ENCODE measurements around the gene SSU72.
A peak's percentile ranks its signal among the peaks of the same experiment; 100 is the strongest.

Gene SSU72

DNA sequence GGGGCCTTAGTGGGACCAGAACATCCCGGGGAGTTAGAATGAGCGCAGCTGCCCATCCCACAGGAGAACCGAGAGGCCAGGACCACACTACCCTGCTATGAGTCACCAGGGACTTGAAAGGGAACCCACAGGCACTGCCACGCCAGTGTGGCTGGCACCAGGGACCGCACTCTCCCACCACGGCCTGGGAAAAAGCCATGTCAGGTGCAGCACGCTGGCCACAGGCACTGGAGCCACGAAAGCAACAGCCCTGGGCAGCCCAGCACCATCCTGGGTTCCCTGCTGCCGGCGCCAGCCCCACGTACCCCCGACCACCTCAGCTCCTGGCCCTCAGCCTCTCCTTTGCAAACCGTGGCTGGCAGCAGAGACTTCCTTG, 20.1 kb downstream of the SSU72 start:
- H3K4me2 ChIP-seq: 0 out of 2 replicates have a peak overlapping the region, but pooled peaks have one; percentile 5
- H3K27ac ChIP-seq: no peak overlapping the region
- no peak for TF ChIP-seq Cebpa-rat (IDR thresholded peaks at IDR 0.05)
- H3K9me3 ChIP-seq: no peaks in the 10 kb centered on the region
- H3K4me3 ChIP-seq: no peak overlapping the region
- peaks cover 54% of the 10 kb centered on the region for H3K36me3 ChIP-seq
- peaks cover 98% of the 10 kb centered on the region for H4K20me1 ChIP-seq
- peaks cover 44% of the 10 kb centered on the region for H3K4me1 ChIP-seq
- no peaks in the 10 kb centered on the region for H3K27me3 ChIP-seq
- 0 out of 2 replicates have a peak overlapping the region, but pooled peaks have one; percentile 5 for H3K9ac ChIP-seq

DNA sequence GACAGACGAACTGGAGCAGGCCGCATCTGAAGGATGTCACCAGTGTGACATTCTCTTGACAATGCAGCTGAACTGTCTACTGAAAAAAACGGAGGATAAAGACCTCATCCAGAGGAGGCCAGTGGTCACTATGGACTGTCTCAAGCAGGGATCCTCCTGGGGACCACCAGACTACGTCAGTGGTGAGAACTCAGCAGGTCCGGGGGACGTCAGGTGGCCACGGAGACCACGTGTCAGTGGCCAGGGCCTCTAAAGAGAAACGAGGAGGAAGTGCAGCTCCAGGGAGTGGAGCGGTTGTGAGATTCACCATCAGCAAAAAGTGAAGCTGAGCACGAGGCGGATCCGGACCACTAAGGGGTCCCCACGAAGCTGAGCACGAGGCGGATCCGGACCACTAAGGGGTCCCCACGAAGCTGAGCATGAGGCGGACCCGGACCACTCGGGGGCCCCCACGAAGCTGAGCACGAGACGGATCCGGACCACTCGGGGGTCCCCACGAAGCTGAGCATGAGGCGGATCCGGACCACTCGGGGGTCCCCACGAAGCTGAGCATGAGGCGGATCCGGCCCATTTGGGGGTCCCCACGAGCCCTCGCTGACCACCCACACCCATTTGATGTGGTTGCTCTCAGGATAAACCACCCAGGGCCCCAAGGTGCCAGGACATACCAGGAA, 20.7 kb downstream of the SSU72 start:
- peaks cover 98% of the 10 kb centered on the region for H4K20me1 ChIP-seq
- H3K36me3 ChIP-seq: peaks cover 49% of the 10 kb centered on the region
- peaks cover 50% of the 10 kb centered on the region for H3K4me1 ChIP-seq
- no peaks in the 10 kb centered on the region for H3K9me3 ChIP-seq
- no peak for TF ChIP-seq Cebpa-rat (IDR thresholded peaks at IDR 0.05)
- H3K4me2 ChIP-seq: 0 out of 2 replicates have a peak overlapping the region, but pooled peaks have one; percentile 5
- H3K4me3 ChIP-seq: no peak overlapping the region
- no peaks in the 10 kb centered on the region for H3K27me3 ChIP-seq
- no peak overlapping the region for H3K27ac ChIP-seq
- H3K9ac ChIP-seq: no peak overlapping the region

GRCh38 chr1:1552263-1552639, 22.4 kb downstream of the SSU72 start:
- Histone ChIP-seq H3K36me3 (peaks cover 50% of the 10 kb centered on the region; the same call in 1 of the 2 replicates), H3K4me2 (no peak overlapping the region), H3K9me3 (no peaks in the 10 kb centered on the region), H3K4me1 (peaks cover 53% of the 10 kb centered on the region), H4K20me1 (peaks cover 96% of the 10 kb centered on the region), H3K9ac (peak overlapping the region; percentile 12; the same call in 1 of the 2 replicates), H3K27ac (no peak overlapping the region), H3K27me3 (no peaks in the 10 kb centered on the region), H3K4me3 (no peak overlapping the region)
- no peak for TF ChIP-seq Cebpa-rat (IDR thresholded peaks at IDR 0.05)

GRCh38 chr1:1551524-1552262, 23.0 kb downstream of the SSU72 start:
- H3K36me3 ChIP-seq: peaks cover 47% of the 10 kb centered on the region; the same call in 1 of the 2 replicates

GRCh38 chr1:1550591-1551432, 23.9 kb downstream of the SSU72 start:
- peak overlapping the region; percentile 52 for H3K4me2 ChIP-seq
- no peaks in the 10 kb centered on the region for H3K27me3 ChIP-seq
- no peaks in the 10 kb centered on the region for H3K9me3 ChIP-seq
- peaks cover 53% of the 10 kb centered on the region for H3K4me1 ChIP-seq
- peaks cover 47% of the 10 kb centered on the region for H3K36me3 ChIP-seq
- no peak for TF ChIP-seq Cebpa-rat (IDR thresholded peaks at IDR 0.05)
- peaks cover 95% of the 10 kb centered on the region for H4K20me1 ChIP-seq
- no peak overlapping the region for H3K4me3 ChIP-seq
- H3K27ac ChIP-seq: peak overlapping the region; percentile 40
- peak overlapping the region; percentile 48 for H3K9ac ChIP-seq

More at GRCh38 chr1:1551524-1552262, 23.0 kb downstream of the SSU72 start:
- no peaks in the 10 kb centered on the region for H3K9me3 ChIP-seq
- peaks cover 96% of the 10 kb centered on the region for H4K20me1 ChIP-seq
- TF ChIP-seq Cebpa-rat (IDR thresholded peaks at IDR 0.05): no peak
- H3K4me3 ChIP-seq: no peak overlapping the region
- peaks cover 53% of the 10 kb centered on the region for H3K4me1 ChIP-seq
- H3K27me3 ChIP-seq: no peaks in the 10 kb centered on the region
- H3K9ac ChIP-seq: peak overlapping the region; percentile 48; the same call in 1 of the 2 replicates
- H3K27ac ChIP-seq: no peak overlapping the region
- 0 out of 2 replicates have a peak overlapping the region, but pooled peaks have one; percentile 52 for H3K4me2 ChIP-seq

DNA sequence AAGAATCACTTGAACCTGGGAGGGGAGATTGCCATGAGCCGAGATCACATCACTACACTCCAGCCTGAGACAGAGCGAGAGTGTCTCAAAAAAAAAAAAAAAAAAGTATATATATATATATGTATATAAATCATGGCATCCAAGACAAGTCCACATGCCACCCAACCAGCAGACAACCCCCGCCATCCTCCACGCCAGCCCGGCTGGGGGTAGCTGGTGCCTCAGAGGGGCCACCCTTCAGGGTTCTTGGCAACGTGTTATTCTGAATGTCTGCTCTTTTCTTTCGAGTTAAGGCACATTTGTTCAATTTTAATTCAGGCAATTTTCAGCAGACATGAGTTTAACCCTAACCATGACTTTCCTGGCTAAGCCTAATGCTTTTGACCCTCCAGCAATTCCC, 24.6 kb downstream of the SSU72 start:
- Histone ChIP-seq H4K20me1 (peaks cover 95% of the 10 kb centered on the region), H3K36me3 (peaks cover 46% of the 10 kb centered on the region), H3K4me1 (peaks cover 47% of the 10 kb centered on the region), H3K4me3 (no peak overlapping the region), H3K9ac (peak overlapping the region; percentile 48; the same call in 1 of the 2 replicates), H3K27me3 (no peaks in the 10 kb centered on the region), H3K4me2 (peak overlapping the region; percentile 52), H3K9me3 (no peaks in the 10 kb centered on the region), H3K27ac (peak overlapping the region; percentile 40; the same call in 1 of the 2 replicates)
- no peak for TF ChIP-seq Cebpa-rat (IDR thresholded peaks at IDR 0.05)

GRCh38 chr1:1548591-1548990, 26.1 kb downstream of the SSU72 start:
- peaks cover 54% of the 10 kb centered on the region for H3K36me3 ChIP-seq
- H3K9me3 ChIP-seq: no peaks in the 10 kb centered on the region
- no peaks in the 10 kb centered on the region for H3K27me3 ChIP-seq
- 0 out of 2 replicates have a peak overlapping the region, but pooled peaks have one; percentile 7 for H3K9ac ChIP-seq
- TF ChIP-seq Cebpa-rat (IDR thresholded peaks at IDR 0.05): no peak
- H4K20me1 ChIP-seq: peaks cover 89% of the 10 kb centered on the region
- H3K4me3 ChIP-seq: no peak overlapping the region
- peaks cover 36% of the 10 kb centered on the region for H3K4me1 ChIP-seq
- H3K27ac ChIP-seq: no peak overlapping the region
- no peak overlapping the region for H3K4me2 ChIP-seq

DNA sequence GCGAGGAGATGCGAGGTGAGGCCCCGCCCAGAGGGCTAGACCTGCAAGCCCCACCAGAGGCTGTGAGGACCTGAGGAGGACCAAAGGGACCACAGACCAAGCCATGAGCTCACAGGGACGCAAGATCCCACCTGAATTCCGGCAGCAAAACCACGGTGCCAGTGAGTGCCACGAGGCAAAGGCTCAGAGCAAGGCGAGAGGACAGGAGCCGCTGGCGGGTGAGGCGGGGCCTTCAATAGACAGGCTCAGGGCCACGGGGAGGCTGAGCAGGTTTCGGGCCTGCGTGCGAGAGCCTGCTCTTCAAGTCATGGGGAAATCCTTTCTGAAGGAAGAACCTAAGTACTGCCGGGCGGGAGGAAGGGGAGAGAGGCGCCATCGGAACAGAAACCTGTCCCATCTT, 27.2 kb downstream of the SSU72 start:
- no peak overlapping the region for H3K4me3 ChIP-seq
- peaks cover 64% of the 10 kb centered on the region for H3K36me3 ChIP-seq
- H3K4me1 ChIP-seq: peaks cover 36% of the 10 kb centered on the region
- H3K27ac ChIP-seq: no peak overlapping the region
- H4K20me1 ChIP-seq: peaks cover 90% of the 10 kb centered on the region
- TF ChIP-seq Cebpa-rat (IDR thresholded peaks at IDR 0.05): no peak
- H3K27me3 ChIP-seq: no peaks in the 10 kb centered on the region
- H3K9ac ChIP-seq: no peak overlapping the region
- no peaks in the 10 kb centered on the region for H3K9me3 ChIP-seq
- H3K4me2 ChIP-seq: no peak overlapping the region

DNA sequence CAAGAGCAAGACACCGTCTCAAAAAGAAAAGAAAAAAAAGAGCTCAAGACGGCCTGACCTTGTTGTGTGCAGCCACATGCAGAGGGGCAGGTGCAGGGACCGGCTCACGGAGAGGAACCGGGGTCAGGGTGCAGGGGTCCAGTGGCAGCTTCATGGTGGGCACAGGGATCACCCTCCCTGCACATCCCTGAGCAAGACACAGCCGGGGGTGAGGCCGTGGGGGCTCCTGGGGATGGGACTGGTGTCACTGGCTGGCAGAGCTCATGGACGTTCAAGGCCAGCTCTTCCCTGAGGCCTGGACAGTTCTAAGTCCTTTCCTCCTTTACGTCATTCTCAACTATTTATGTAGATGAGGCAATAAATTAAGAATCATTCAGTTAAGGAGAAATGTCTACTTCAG, 27.7 kb downstream of the SSU72 start:
- TF ChIP-seq Cebpa-rat (IDR thresholded peaks at IDR 0.05): no peak
- no peaks in the 10 kb centered on the region for H3K9me3 ChIP-seq
- no peak overlapping the region for H3K4me2 ChIP-seq
- H3K27ac ChIP-seq: no peak overlapping the region
- no peak overlapping the region for H3K9ac ChIP-seq
- H4K20me1 ChIP-seq: peaks cover 90% of the 10 kb centered on the region
- no peaks in the 10 kb centered on the region for H3K27me3 ChIP-seq
- H3K36me3 ChIP-seq: peaks cover 64% of the 10 kb centered on the region
- H3K4me1 ChIP-seq: peaks cover 33% of the 10 kb centered on the region
- no peak overlapping the region for H3K4me3 ChIP-seq

Data from BLaER1 (cell line).